NT2/D1 (cell line): ENCODE results near the gene MTHFD2L.

Experiments used
- SUZ12 ChIP-seq: IDR thresholded peaks from 2 replicates; pipeline ENCODE4 v1.6.1; 2011; ENCODE audit not compliant: insufficient read length, insufficient read depth; ENCODE audit errors: extremely low read depth
- YY1 ChIP-seq: IDR thresholded peaks from 2 replicates; pipeline ENCODE4 v1.6.1; 2011; ENCODE audit not compliant: insufficient read length, insufficient read depth

DNA sequence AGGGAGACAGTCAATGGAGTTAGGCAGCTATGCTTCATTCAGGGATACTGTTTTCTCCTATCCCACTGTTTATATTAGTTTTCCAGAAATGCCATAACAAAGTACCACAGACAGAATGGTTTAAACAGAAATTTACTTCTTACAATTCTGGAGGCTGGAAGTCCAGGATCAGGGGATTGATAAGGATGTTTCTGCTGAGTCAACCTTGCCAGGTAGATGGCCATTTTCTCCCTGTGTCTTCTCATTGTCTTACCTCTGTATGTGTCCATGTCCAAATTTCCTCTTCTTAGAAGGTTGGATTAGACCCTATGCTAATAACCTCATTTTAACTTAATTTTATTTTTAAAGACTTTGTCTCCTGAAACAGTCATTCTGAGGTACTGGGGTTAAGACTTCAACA lies 129.9 kb downstream of the MTHFD2L start:
- TF ChIP-seq YY1 (no peak), SUZ12 (no peak)
